ENCODE results near the gene MVK.

Gene MVK

GRCh38 chr12:109617491-109617890 is 43.9 kb downstream of the MVK start:
- DNase-seq (ENCODE audit: low spot score): no peak
- TF ChIP-seq CTCF (IDR thresholded peaks at IDR 0.05; ENCODE audit: extremely low read depth, missing control alignments): no peak

GRCh38 chr12:109618082-109618481 is 44.5 kb downstream of the MVK start:
- TF ChIP-seq CTCF (IDR thresholded peaks at IDR 0.05; ENCODE audit: extremely low read depth, missing control alignments): no peak
- no peak for DNase-seq (ENCODE audit: low spot score)

- no peak for TF ChIP-seq CTCF (IDR thresholded peaks at IDR 0.05; ENCODE audit: extremely low read depth, missing control alignments)
- no peak for DNase-seq (ENCODE audit: low spot score)
Observed at GRCh38 chr12:109619002-109619604, 45.5 kb downstream of the MVK start.

- DNase-seq (ENCODE audit: low spot score): no peak
- TF ChIP-seq CTCF (IDR thresholded peaks at IDR 0.05; ENCODE audit: extremely low read depth, missing control alignments): no peak
Observed at GRCh38 chr12:109621211-109621694, 47.7 kb downstream of the MVK start.

- no peak for DNase-seq (ENCODE audit: low spot score)
- TF ChIP-seq CTCF (IDR thresholded peaks at IDR 0.05; ENCODE audit: extremely low read depth, missing control alignments): no peak
Observed at GRCh38 chr12:109621901-109622364, 48.3 kb downstream of the MVK start.

- TF ChIP-seq CTCF (IDR thresholded peaks at IDR 0.05; ENCODE audit: extremely low read depth, missing control alignments): no peak
- no peak for DNase-seq (ENCODE audit: low spot score)
Observed at GRCh38 chr12:109624467-109624866, 50.9 kb downstream of the MVK start.

GRCh38 chr12:109625131-109625559 is 51.6 kb downstream of the MVK start:
- no peak for DNase-seq (ENCODE audit: low spot score)

More at GRCh38 chr12:109625131-109625559, 51.6 kb downstream of the MVK start:
- TF ChIP-seq CTCF (IDR thresholded peaks at IDR 0.05; ENCODE audit: extremely low read depth, missing control alignments): no peak

All from GM20000 (cell line).